Activated CD4-positive, alpha-beta T cell treated with anti-CD3 and anti-CD28 coated beads for 36 hours (primary cell): ENCODE measurements around the gene RAB26. TPM values are rescaled to one million over a fixed set of nuclear protein-coding genes. Genes with fewer than 3 reads are reported as not detected.

Source experiments
- ATAC-seq: fragments of 200-7000 bp; cut with Tn5 transposase; one replicate; pipeline ENCODE4 v1.10.0; 2021; ENCODE audit warnings: mild to moderate bottlenecking, moderate library complexity
- CTCF ChIA-PET: fragments of 350-600 bp; sonication (Branson Sonifier 250); formaldehyde crosslinking; loops from one replicate; lab custom pipeline; 2021; ENCODE audit warnings: antibody characterized with exemption; lab: Charles Lee
- POLR2A ChIA-PET: fragments of 350-600 bp; sonication (Branson Sonifier 250); formaldehyde crosslinking; loops from one replicate; lab custom pipeline; 2021; ENCODE audit warnings: antibody characterized with exemption, inconsistent platforms; lab: Charles Lee
- DNase-seq: peaks from one replicate; pipeline ENCODE4 v3.0.0-alpha.2; 2020
- H3K27ac Mint-ChIP-seq: one replicate; pipeline ENCODE4 v1.8.0; 2021; ENCODE audit warnings: mixed read lengths
- H3K27me3 Mint-ChIP-seq: one replicate; pipeline ENCODE4 v1.8.0; 2021; ENCODE audit warnings: mixed read lengths
- H3K36me3 Mint-ChIP-seq: one replicate; pipeline ENCODE4 v1.8.0; 2021; ENCODE audit warnings: low read depth, mixed read lengths
- H3K4me1 Mint-ChIP-seq: one replicate; pipeline ENCODE4 v1.8.0; 2021; ENCODE audit warnings: mixed read lengths
- H3K4me3 Mint-ChIP-seq: one replicate; pipeline ENCODE4 v1.8.0; 2021; ENCODE audit warnings: mild to moderate bottlenecking, moderate library complexity, mixed read lengths
- H3K9me3 Mint-ChIP-seq: one replicate; pipeline ENCODE4 v1.8.0; 2021; ENCODE audit warnings: low read depth, mixed read lengths
- intact Hi-C, 2 experiments: fragments of 100-400 bp; cut with DNase I in 1 of 2; cut with micrococcal nuclease in 1 of 2; formaldehyde crosslinking; loops; one replicate each; pipeline versions ENCODE4 v1.14.2 to v1.15.1; 2022 to 2024; cut with DNase I, micrococcal nuclease
- total RNA-seq, 2 experiments: library from RNA; stranded (reverse); gene quantifications; one replicate each; pipeline ENCODE4 v1.2.3, GENCODE V29; 2021

RAB26 gene
- total RNA-seq, 2 experiments from 2014 or later: 0.21 TPM; not detected in 1

DNA sequence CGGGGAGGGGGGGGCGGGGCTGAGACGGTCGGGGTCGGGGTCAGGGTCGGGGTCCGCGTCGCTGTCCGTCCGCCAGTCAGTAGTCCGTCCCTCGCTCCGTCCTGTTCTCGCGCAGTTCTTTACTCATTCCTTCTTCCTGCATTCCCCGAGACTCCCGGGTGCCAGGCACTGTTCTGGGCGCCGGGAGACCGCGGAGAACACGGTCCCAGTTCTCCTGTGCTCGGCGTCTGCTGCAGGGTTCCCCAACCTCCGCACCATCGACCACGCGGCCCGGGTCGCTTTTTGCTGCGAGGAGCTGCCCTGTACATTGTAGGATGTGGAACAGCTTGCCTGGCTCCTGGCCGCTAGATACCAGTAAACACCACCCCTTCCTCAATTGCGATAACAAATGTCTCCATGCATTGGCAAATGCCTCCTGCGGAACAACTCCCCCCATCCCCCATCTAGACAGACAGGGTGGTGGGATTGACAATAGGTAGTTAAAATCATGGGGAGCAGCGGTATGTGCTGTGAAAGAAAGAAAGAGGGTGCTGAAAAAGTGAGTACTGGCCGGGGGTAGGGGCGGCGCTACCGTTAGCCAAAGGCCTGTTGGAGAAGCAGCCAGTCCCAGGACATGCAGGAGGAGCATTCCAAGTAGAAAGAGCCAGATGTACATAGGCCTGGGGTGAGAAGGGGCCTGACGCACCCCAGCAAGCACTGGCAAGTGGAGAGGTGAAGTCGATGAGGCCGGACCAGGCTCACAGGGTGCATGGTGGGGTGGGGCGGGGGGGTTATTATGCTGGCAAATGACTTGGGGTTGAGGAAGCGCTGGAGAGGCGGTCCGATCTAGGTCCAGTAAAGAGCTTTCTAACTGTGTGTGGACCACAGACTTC, 7.8 kb downstream of the RAB26 start:
- H3K36me3 Mint-ChIP-seq: peaks cover 46% of the 10 kb centered on the region
- ChIA-PET CTCF (interaction anchor here (0.6 to 1.8 kb wide), 9 partner anchors 9 to 374 kb away, joined by 3 to 20 read pairs (median 7); partner anchors contain the start of genes NTHL1, NUBP2, SPSB3 and TSC2), POLR2A (interaction anchor here (0.5 to 1.6 kb wide), 38 partner anchors 10 to 850 kb away, joined by 3 to 19 read pairs (median 4); partner anchors contain the start of genes AMDHD2, ECI1, KCTD5 and MSRB1)
- peaks cover 27% of the 10 kb centered on the region for H3K4me1 Mint-ChIP-seq
- intact Hi-C loops: loop anchor here (1.0 to 5.0 kb wide), 24 partner anchors 20 to 736 kb away; partner anchors contain the start of genes E4F1 (in 2 of the 2), MLST8 (in 2 of the 2), CCNF (in 1 of the 2) and CRAMP1 (in 1 of the 2)
- no peak for ATAC-seq
- DNase-seq: peak; percentile 34
- no peaks in the 10 kb centered on the region for H3K9me3 Mint-ChIP-seq
- peak overlapping the region; percentile 94 for H3K27ac Mint-ChIP-seq
- H3K27me3 Mint-ChIP-seq: no peaks in the 10 kb centered on the region
- H3K4me3 Mint-ChIP-seq: peak overlapping the region; percentile 89

DNA sequence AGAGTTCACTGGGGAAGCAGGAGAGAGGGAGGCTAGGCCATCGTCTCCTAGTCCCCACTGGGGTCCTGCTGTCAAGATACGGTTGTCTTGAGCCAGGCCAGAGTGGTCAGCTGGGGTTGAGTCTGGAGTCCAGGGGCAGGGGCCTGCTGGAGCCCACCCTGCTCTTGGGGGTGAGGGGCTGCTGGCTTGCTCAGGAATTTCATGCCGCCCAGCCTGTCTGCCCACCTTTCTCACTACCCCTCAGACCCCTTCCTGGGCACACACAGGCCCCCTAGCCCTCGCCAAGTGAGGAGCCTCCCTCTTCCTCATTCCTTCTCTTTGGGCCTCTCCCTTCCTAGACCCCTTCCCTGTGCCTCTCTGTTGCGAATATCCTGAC, 8.4 kb downstream of the RAB26 start:
- peak overlapping the region; percentile 89 for H3K4me3 Mint-ChIP-seq
- peaks cover 40% of the 10 kb centered on the region for H3K36me3 Mint-ChIP-seq
- ATAC-seq (no peak), DNase-seq (no peak)
- H3K9me3 Mint-ChIP-seq: no peaks in the 10 kb centered on the region
- ChIA-PET CTCF (interaction anchor here (1.0 to 1.8 kb wide), 2 partner anchors 20 to 109 kb away, joined by 3 to 8 read pairs; partner anchors contain the start of genes NTHL1 and TSC2), POLR2A (no interaction called here)
- no peaks in the 10 kb centered on the region for H3K27me3 Mint-ChIP-seq
- intact Hi-C loops: loop anchor here in 1 of 2 experiments (5.0 kb wide), 1 partner anchor 50 kb away; the partner anchor contains the start of gene MLST8
- H3K27ac Mint-ChIP-seq: peak overlapping the region; percentile 94
- H3K4me1 Mint-ChIP-seq: peaks cover 24% of the 10 kb centered on the region

DNA sequence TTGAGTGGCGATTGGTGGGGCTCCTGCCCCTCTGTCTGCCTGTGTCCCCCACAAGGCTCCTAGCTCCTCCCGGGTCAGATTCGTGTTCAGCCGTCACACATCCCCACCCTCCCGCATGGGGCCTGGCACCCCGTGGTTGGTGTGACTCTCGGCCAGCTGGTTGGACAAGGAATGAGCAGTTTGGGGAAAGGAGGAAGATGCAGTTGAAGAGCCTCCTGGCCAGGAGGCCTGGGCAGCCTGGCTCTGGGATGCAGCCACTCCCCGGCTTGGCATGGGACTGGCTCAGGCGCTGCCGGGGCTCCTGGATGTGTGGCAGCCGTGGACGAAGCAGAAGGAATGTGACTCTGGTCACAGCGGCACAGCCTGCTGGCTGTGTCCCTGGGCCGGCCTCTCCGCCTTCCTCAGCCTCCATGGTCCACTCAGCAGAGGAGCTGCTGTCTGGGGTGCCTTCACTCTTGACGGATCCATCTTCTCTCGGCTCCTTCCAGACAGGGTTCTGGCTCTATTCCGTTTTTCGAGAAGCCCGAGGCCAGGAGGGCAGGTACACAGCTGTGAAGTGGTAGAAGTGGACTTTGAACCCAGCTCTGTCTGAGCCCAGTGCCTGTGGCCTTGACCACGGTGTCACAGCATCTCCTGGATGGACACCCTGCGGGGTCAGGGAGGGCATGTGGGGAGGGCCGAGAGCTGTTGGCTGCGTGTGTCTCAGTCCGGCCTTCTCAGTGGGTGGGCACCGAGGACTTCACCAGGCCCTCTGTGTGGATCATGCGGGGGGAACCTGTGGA, 9.2 kb downstream of the RAB26 start:
- ATAC-seq (no peak), DNase-seq (no peak)
- peak overlapping the region; percentile 89 for H3K4me3 Mint-ChIP-seq
- H3K36me3 Mint-ChIP-seq: peaks cover 31% of the 10 kb centered on the region
- intact Hi-C loops: loop anchor here in 1 of 2 experiments (5.0 kb wide), 1 partner anchor 50 kb away; the partner anchor contains the start of gene MLST8
- H3K9me3 Mint-ChIP-seq: no peaks in the 10 kb centered on the region
- CTCF ChIA-PET: interaction anchor here (1.0 kb wide), 1 partner anchor 21 kb away, joined by 3 read pairs; no protein-coding TSS in a partner anchor
- H3K4me1 Mint-ChIP-seq: peaks cover 22% of the 10 kb centered on the region
- POLR2A ChIA-PET: no interaction called here
- no peaks in the 10 kb centered on the region for H3K27me3 Mint-ChIP-seq
- H3K27ac Mint-ChIP-seq: no peak overlapping the region

DNA sequence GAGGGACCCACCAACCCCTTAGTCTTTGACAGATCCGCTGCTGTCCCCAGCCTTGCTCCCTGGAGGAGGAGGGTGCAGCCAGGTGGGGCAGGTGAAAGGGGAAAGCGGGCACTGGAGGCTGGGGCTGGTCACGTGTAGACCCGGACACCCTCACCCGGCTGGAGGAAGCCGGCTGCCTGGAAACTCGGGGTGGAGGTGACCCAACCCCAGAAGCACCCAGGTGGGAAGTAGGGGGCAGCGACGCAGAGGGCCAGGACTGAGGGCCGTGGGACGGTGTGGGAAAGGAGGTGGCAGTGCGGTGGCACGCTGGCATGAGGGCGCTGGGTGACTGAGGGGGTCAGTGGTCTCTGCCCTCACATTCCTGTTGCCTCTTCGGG, 9.8 kb downstream of the RAB26 start:
- intact Hi-C loops: loop anchor here in 1 of 2 experiments (5.0 kb wide), 1 partner anchor 49 kb away; the partner anchor contains the start of gene MLST8
- no peaks in the 10 kb centered on the region for H3K9me3 Mint-ChIP-seq
- peaks cover 25% of the 10 kb centered on the region for H3K36me3 Mint-ChIP-seq
- DNase-seq (no peak), ATAC-seq (no peak)
- H3K27ac Mint-ChIP-seq: no peak overlapping the region
- ChIA-PET CTCF (no interaction called here), POLR2A (no interaction called here)
- H3K4me1 Mint-ChIP-seq: peaks cover 22% of the 10 kb centered on the region
- H3K27me3 Mint-ChIP-seq: no peaks in the 10 kb centered on the region
- H3K4me3 Mint-ChIP-seq: no peak overlapping the region

DNA sequence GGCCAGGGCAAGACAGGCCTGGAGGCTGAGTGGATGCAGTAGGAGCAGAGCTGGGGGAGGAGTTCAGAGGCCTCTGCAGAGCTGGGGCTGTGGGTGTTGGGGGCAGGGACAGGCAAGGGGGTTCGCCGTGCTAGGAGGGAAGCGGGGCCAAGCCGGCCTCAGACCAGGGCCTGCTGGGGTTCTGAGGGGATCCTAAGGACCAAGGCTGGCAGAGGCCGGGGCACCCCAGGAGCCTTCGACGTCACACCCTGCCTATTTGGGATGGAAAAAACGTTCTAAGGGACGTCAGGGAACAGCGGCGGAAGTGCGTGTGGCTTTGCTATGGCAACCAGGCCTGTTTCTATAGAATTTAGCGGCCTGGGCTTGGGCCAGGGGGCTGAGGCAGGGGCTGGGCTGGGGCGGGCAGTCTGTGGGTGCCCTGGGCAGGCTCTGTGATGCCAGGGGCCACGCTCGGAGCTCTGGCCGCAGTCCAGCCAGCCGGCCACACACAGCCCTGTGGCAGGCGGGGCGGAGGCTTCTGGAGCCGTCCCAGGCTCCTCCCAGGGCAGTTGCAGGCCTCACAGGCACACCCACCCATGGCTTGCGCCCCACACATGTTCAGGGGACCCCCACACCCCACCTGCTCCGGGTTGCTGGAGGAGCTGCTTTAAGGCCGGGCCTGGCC, 10.9 kb downstream of the RAB26 start:
- no peak overlapping the region for H3K27ac Mint-ChIP-seq

DNA sequence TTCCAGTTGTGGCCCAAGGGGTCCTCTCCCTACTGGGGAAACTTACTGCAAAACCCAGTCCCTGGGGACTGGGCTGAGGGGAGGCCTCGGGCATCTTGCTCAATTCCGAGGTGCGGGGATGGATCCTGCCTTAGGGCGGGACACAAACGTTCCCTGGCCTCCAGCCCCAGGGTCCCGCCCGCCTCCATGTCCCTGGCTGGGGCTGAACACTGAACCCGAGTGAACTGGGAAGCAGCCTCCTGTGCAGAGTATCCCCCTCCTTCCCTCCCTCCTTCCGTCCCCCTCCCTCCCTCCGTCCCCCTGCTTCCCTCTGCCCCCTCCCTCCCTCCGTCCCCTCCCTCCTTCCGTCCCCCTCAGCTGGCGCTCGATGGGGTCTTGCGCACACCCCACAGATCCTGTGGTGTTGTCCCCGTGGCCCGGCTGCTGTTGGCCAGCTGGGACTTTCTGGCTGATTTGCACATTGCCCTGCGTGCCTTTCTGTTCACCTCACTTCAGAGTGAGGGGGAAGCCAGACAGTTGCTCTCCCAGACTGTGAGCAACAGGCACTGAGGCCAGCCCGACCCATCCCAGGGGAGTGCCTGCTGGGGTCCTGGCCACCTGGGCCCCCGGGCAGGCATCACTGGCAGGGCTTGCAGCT, 12.6 kb downstream of the RAB26 start:
- H3K4me1 Mint-ChIP-seq: peaks cover 22% of the 10 kb centered on the region
- POLR2A ChIA-PET: no interaction called here
- intact Hi-C loops: no loop called here
- peaks cover 6% of the 10 kb centered on the region for H3K36me3 Mint-ChIP-seq
- DNase-seq (no peak), ATAC-seq (no peak)
- no peak overlapping the region for H3K4me3 Mint-ChIP-seq
- CTCF ChIA-PET: interaction anchor here (0.7 kb wide), 1 partner anchor 34 kb away, joined by 3 read pairs; no protein-coding TSS in a partner anchor
- no peak overlapping the region for H3K27ac Mint-ChIP-seq
- no peaks in the 10 kb centered on the region for H3K9me3 Mint-ChIP-seq
- H3K27me3 Mint-ChIP-seq: no peaks in the 10 kb centered on the region

More for the DNA sequence above, 10.9 kb downstream of the RAB26 start:
- intact Hi-C loops: loop anchor here in 1 of 2 experiments (5.0 kb wide), 1 partner anchor 48 kb away; the partner anchor contains the start of gene MLST8
- ATAC-seq: no peak
- DNase-seq: no peak
- Mint-ChIP-seq H3K4me1 (peaks cover 22% of the 10 kb centered on the region), H3K9me3 (no peaks in the 10 kb centered on the region), H3K36me3 (peaks cover 15% of the 10 kb centered on the region), H3K4me3 (no peak overlapping the region), H3K27me3 (no peaks in the 10 kb centered on the region)
- ChIA-PET POLR2A (no interaction called here), CTCF (interaction anchor here (0.5 kb wide), 1 partner anchor 155 kb away, joined by 3 read pairs; no protein-coding TSS in a partner anchor)

DNA sequence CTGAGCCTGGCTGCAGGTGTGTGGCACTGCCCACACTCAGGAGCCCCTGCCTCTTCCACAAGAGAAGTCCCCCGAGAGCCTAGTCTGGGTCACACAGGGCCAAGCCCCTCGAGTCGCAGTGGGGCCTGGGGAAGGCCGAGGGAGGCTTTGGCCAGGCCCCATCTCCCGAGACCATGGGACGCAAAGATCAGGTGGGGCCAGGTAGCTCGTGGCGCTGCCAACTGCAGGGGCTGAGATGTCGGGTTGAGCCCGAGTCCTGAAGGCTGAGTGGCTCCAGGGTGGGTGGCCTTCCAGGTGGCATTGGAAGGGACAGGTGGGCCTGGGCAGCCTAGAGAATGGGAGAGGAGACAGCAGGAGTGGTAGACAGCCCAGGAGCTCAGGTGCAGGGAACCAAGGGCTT, 13.5 kb downstream of the RAB26 start:
- Mint-ChIP-seq H3K27me3 (no peaks in the 10 kb centered on the region), H3K9me3 (no peaks in the 10 kb centered on the region), H3K4me3 (no peak overlapping the region), H3K27ac (no peak overlapping the region), H3K4me1 (peaks cover 17% of the 10 kb centered on the region), H3K36me3 (peaks cover 5% of the 10 kb centered on the region)
- ATAC-seq (no peak), DNase-seq (no peak)
- intact Hi-C loops: no loop called here
- POLR2A ChIA-PET: no interaction called here
- CTCF ChIA-PET: interaction anchor here (0.6 kb wide), 1 partner anchor 20 kb away, joined by 3 read pairs; no protein-coding TSS in a partner anchor

DNA sequence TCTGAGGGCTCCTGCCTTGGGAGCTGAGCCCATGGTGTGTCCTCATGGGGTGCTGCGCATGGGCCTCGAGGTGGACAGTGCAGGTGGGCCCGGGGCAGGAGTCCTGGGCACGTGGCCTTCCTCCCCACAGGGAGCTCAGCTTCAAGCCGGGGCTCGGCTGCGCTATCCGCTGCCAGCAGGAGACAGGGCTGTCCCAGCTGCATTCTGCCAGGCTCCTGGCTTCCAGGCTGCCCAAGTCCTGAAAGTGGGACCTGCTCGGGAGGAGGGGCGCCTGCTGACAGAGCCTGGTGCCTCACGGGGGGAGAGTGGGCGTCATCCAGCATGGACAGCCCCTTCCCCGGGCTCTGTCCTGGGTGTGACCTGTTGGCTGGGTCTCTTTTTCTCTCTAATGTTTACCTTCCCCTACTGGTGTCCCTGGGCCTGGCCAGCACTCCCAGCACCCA, 14.3 kb downstream of the RAB26 start:
- ChIA-PET POLR2A (no interaction called here), CTCF (no interaction called here)
- Mint-ChIP-seq H3K4me1 (peaks cover 10% of the 10 kb centered on the region), H3K9me3 (no peaks in the 10 kb centered on the region), H3K27me3 (no peaks in the 10 kb centered on the region), H3K36me3 (peaks cover 5% of the 10 kb centered on the region), H3K27ac (no peak overlapping the region), H3K4me3 (no peak overlapping the region)
- ATAC-seq (no peak), DNase-seq (no peak)
- intact Hi-C loops: no loop called here

DNA sequence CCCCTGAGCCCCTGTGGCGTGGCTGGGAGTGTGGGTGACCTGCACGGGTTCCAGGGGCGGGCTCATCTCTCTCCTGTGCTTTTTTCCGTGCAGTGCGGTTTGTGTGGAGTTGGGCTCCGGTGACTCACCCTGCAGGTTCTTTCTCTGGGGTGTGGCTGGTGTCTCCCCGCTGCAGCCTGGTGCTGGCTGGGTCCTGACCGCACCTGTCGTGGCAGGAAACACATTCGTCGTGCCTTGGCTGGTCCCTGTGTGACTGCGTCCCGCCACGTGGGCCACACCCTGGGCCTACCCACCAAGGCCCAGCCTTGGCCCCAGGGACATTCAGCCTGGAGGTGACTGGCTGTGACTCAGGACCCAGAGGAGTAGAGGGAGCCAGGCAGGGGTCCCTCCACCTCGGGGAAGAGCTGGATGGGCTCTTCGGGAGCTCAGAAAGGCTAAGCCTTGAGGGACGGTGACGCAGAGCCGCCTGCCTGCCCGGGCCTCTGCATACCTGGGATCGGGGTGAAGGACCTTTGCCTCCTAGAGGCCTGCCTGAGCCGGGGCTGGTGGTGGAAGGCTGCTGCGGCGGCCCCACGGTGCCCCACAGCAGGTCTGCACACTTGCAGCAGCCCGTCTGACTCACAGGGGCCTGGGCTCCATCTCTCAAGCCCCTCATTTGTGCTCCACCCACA, 14.9 kb downstream of the RAB26 start:
- no peak for DNase-seq
- H3K4me1 Mint-ChIP-seq: peaks cover 6% of the 10 kb centered on the region
- peaks cover 5% of the 10 kb centered on the region for H3K36me3 Mint-ChIP-seq
- intact Hi-C loops: no loop called here
- H3K4me3 Mint-ChIP-seq: no peak overlapping the region
- no peak overlapping the region for H3K27ac Mint-ChIP-seq
- ATAC-seq: no peak
- POLR2A ChIA-PET: no interaction called here
- CTCF ChIA-PET: no interaction called here
- H3K27me3 Mint-ChIP-seq: no peaks in the 10 kb centered on the region
- H3K9me3 Mint-ChIP-seq: no peaks in the 10 kb centered on the region

DNA sequence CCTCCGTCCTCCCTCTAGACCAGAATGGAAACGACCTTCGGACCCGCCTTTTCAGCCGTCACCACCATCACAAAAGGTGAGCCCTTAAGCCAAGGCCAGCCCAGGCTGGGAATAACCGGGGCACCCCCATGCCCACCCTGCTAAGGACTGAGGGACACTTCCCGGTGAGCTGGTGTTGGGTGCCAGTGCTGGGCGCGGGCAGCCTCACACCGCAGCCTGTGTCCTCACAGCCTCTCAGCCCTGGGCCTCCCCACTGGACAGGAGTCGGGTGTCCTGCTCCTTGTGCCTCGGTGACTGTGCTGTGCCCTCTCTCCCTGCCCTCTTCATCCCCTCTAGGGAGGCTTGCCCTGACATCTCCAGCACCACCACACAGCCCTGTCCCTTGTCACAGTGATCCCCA, 17.4 kb downstream of the RAB26 start:
- intact Hi-C loops: no loop called here
- H3K9me3 Mint-ChIP-seq: no peaks in the 10 kb centered on the region
- DNase-seq (no peak), ATAC-seq (no peak)
- H3K36me3 Mint-ChIP-seq: peaks cover 5% of the 10 kb centered on the region
- no peaks in the 10 kb centered on the region for H3K4me1 Mint-ChIP-seq
- H3K4me3 Mint-ChIP-seq: no peak overlapping the region
- H3K27me3 Mint-ChIP-seq: no peaks in the 10 kb centered on the region
- no peak overlapping the region for H3K27ac Mint-ChIP-seq
- CTCF ChIA-PET: no interaction called here
- POLR2A ChIA-PET: no interaction called here
